GM18519 (cell line): Measurements from ENCODE around the gene TECPR1.
"Not testable (repeated sequence)": the region's sequence is repeated elsewhere in the genome, so short reads cannot be mapped to it uniquely, and the experiment has no call there.

Experiments used
- ATAC-seq: cut with Tn5 transposase; IDR thresholded peaks from one replicate; pipeline ENCODE4 v1.9.1; 2021; ENCODE audit warnings: mild to moderate bottlenecking, moderate library complexity; ENCODE audit not compliant: unreplicated experiment, low FRiP score

Gene TECPR1

DNA sequence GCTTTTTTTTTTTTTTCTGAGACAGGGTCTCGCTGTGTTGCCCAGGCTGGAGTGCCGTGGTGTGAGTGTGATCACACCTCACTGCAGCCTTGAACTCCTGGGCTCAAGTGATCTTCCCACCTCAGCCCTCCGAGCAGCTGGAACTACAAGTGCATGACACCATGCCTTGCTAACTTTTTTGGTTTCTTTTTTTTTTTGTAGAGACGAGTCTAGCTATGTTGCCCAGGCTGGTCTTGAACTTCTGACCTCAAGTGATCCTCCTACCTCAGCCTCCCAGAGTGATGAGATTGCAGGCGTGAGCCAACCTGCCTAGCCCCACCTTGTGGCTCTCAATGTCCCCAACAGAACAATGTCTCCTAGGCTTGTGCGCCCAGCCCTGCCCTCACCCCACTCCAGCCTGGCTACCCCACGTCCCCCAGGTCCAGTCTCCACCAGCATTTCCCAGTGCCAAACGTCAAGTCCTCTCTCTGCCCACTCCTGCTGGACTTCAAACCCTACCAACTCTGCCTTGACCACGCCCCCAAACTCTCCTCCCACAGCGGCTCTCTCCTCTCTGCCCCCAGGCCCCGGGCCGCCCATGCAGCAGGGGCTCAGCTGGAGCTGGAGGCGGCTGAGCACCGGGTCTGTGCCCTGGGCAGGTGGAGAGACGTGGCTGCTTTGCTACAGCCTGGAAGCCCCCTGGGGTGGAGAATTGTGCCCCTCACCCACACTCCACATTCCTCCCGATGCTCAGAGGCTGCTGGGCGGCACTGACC lies 21.9 kb downstream of the TECPR1 start:
- no peak for ATAC-seq

DNA sequence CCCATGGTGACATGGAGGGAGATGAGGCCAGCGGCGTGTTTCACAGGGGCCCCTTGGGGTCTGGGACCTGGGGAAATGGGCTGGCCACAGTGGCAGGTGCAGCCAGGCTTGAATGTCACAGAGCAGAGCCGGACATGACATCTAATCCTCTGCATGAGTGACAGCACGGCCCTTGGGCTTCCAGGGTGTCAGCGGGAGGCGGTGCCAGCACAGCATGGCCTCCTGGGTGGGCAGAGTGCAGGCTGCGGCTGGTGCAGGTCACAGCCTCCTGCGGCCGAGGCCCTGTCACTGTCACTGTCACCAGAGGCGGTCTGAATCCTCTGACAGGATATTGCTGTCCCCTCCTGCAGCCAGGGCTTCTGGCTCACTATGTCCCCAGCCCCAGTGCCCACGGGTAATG lies 22.6 kb downstream of the TECPR1 start:
- no peak for ATAC-seq

DNA sequence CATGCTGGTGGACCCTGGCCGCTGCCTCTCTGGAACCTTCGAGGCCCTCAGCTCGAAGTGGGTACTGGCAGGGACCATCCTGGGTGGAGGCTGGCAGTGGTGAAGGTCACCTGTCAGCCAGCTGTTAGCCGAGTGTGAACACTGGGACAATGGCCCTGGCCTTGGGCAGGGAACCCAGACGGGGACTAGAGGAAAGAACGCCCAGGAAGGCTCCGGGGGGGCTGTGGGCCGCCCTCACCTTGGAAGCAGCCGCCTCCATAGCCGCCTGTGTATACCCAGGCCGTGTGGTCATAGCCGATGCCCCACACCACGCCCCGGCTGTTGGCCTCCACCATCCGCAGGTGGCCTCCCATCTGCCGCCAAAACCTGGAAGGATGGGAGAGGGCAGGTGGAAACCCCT lies 23.2 kb downstream of the TECPR1 start:
- no peak for ATAC-seq

DNA sequence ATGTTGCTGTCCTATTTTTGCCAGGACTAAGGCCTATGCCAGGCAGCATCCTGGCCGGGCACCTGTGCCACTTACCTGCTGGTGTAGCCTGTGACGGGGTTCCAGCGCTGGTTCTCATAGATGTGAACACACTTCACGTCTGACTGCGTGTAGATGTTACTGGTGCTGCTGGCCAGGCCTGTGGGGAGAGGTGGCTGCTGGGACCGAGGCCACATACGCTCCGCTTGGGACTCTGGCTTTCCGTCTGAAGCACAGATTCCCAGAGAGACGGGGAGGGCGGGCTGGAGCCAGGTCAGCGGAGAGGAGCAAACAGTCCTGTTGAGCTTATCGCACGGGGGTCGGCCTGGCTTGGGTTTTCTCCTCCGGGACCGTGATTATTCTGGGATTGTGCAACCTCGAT lies 24.1 kb downstream of the TECPR1 start:
- ATAC-seq, result no peak

DNA sequence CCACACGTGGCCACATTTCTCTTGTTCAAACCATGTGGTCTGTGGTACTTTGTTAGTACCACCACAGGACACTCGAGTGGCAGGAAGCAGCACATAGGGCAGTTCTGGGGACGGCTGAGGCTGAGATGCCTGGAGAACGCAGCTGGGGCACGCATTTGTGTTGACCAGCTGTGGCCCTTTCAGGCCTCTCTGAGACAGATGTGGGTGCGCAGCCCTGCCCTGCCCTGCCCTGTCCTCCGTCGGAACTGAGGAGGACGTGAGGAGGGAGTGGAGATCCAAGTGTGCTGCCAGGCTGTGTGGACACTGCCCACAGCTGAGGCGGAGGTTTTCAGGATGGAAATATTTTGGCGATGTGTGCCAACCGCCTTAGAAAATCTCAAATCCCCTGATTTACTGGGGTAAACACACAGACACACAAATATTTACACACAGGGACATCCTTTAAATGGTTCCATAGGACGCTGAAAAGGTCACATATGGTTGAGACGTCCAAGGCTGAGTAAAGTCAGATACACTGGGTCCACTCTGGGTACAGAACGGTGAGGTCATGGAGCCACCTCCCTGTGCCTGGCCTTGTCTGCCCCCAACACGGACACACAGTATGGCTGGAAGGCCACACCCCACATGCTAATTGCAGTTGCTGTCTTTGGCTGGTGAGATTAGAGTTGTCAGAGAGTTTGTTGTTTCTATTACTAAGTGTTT lies 26.0 kb downstream of the TECPR1 start:
- no peak for ATAC-seq

DNA sequence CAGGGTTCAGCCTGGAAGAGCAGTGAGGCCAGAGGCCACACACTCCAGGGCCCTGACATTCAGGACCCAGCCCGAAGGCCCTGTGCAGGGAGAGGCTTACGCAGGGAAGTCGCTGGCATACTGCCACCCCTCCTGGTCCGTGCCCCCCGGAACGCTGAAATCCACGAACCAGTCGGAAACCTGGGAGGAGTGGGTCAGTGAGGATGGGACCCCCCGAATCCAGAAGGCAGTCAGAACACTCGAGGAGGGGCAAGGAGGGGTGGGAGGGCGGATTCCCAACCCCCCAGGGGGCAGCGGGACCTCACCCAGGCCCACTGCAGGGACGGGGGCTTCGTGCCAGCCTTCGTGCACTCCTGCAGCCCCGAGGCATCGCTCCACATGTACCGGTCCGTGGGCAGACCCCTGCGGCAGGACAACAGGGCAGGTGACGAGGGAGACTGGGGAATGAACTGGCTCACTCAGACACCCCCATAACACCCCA lies 27.3 kb downstream of the TECPR1 start:
- ATAC-seq, result no peak

DNA sequence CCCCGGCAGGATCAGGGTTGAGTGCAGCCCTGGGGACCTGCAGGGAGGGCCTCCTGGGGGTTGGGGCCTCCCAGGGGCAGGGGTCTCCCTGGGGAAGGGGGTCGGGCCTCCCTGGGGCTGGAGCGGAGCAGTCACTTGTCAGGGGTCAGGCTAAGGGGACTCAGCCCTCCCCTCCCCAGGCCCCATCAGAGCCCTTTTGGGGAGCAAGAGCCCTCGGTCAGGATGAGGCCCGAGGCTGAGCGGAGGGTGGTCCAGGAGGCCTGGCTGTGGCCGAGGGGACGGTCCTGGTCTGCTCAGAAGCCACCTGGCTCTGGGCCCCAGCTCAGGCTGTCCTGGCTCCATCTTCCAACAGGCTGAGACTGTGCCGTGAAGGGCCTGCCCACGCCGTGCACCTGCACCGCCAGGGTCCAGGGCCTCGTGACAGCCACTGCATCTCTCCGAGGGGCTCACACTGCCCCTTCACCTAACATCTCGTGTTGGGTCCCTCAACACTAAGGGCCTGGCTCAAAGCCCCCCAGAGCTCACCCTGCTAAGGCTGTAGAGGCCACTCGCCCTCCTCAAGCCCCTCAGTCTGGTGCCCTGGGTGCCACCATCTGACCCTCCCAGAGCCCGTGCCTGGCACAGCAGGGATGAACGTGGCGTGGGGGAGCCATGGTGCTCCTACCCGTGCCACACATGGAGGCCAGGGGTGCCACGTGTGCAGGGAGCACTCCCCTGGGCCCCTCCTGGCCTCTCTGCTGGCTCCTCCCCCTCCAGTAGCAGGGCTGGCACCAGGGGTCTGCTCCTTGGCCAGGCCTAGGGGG lies 27.9 kb downstream of the TECPR1 start:
- ATAC-seq, result no peak

DNA sequence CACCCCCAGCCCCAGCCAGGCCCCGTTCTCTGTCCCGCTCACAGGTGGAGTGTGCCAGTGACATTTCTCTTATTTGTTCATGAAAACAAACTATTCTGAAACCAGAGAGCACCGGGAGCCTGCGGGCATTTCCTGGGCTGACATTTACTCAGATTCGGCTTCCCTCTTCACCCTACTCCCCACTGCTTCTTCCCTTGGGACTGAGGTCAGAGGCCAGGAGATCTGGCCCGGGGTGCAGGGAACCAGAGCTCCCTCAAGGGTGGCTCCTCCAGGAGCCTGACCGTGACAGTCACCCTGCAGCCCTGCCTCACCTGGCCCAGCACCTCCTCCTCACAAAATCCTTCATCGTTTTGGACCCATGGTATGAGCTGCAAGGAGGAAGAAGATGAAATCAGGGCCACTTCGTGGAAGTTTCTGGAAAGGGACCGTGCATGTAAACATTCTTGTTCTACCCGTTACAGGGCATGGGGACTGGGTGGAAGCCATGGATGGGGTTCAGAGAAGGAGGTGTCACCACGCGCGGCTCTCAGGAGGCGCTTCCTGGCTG lies 28.6 kb downstream of the TECPR1 start:
- ATAC-seq, result no peak

DNA sequence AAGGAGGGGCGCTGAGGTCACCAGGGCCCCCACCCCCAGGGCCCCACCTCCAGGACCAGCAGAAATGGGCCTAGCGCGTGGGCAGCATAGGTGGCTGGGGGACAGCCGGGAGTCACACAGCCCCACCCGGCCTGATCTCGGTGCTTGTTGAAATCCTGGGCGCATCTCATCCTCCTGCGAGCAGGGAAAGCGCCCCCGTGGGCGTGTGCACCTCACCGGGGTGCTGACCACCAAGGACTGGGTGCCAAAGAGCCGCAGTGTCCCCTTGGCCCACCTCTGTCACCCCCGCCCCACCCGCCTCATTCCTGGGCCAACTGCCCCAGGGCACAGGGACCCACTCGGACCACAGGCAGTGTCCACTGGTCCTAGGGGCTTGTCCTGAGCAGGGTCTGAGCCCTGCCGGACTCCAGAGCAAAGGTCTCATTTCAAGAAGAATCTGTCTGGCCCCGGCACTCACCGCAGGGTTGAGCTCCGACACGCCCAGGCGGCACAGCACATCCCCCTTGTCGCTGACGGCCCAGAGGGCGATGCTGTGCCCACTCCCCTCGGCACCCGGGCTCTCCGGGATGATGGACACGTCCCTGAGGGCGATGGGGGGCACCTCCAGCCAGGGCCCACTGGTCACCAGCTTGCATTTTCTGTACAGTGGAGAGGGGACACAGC lies 29.4 kb downstream of the TECPR1 start:
- no peak for ATAC-seq

DNA sequence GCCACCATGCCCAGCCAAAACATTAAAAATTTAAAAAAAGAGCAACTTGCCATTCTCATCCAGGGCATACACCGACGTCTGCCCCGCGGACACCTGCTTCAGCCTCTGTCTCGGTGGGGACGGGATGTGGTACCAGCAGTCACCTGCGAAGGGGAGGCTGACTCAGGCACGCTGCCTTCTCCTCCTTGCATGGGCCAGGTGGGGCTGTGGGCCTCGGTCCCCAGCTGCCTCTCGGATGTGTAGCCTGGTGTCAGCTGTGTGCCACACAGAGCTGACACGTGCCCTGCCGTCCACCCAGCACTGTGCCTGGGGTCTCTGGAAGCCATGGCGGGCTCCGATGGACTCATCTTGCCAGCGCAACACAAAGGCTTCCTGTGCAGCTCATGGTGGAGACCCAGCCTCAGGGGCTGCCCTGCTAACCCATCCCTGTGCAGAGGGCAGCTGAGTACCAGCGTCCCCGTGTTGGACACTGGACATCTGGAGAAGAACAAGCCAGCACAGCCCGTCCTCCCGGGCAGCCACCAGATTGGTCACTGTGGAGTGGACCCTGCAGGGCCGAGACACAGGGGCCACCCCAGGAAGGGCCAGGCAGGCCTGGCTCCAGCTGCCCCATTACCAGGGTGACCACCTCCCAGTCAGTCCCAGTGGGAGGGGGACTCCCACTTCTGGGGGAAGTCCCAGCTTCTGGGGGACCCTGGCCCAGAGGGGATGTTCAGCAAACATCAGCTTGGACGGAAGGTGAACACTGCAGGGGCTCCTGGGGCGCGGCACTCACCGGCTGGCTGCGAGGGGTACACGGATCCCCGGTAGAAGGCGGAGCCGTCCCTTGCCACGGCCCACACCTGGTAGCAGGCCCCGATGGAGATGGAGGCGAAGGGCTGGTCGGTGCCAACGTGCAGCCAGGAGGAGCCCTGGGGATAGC lies 30.2 kb downstream of the TECPR1 start:
- ATAC-seq, result no peak

DNA sequence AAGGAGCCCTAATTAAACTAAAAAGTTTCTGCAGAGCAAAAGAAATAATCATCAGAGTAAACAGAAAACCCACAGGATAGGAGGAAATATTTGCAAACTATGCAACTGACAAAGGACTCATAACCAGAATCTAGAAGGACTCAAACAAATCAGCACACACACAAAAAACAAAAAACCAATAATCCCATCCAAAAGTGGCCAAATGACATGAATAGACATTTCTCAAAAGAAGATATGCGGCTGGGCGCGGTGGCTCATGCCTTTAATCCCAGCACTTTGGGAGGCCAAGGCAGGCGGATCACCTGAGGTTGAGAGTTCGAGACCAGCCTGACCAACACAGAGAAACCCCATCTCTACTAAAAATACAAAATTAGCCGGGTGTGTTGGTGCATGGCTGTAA lies 32.6 kb downstream of the TECPR1 start:
- ATAC-seq, result not testable (repeated sequence)

DNA sequence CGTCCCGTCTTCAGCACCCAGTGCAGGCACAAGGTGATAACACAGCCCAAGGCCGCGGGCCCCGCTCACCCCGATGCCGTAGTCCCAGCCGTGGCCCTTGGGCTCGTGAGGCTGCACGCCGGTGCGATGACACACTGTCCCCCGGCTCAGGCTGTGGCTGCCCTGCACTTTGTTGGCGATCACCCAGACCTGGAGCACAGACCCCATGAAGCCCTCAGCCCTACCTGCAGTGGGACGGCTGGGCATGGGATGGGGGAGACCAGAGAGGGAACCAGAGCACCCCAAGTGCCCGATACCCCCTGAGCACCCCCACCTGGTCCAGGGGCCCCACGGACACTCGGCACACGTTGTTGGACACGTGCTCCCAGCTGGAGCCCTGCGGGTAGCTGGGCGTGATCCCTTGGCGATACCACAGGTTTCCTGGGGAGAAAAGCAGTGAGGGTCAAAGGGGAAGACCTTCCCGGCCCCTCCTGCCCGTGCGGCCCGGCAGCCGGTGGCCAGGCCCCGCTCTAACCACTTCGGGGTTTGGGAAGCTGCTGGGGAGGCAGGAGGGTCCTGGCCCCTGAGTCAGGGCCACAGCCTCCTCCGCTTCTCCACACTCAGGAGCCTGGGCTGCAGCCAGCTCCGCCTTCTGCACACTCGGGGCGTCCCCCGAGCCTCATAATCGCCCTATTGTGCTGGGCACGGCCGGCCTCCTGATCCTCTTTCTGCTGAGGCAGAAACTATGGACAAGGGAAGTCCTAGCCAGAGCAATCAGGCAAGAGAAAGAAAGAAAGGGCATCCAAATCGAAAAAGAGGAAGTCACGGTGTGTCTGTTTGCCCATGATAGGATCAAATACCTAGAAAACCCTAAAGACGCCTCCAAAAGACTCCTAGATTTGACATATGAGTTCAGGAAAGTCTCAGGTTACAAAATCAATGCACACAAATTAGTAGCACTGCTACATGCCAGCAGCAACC lies 34.1 kb downstream of the TECPR1 start:
- no peak for ATAC-seq

DNA sequence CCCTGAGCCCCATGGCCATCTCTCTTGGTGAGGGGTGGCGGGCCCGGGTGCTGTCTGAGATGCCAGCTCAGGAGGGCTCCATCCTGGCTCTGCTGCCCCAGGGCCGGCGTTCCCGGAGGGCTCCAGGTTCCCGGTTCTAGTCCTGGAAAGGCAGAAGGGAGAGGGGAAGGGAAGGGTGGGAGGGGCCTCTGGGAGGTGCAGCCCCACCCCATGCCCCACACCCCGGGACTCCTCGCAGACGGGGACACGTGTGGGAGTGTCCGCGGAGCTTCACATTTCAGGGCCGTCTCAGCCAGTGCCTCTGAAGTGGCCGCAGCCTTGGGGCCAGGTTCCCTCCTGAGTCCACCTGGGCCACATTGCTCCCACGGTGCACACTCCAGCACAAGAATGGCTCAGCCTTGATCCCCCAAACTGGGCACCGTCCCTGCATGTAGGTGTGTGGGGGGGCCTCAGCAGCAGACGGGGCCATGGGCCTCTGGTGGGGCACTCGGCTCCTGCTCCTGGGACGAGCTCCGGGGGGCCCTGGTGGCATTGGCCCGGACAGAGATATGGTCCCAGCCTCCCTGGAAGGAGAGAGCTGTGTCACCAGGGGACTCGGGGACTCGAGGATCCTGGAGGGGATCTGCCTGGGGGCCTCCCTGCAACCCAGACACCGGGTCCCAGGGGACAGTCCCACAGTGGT lies 35.0 kb downstream of the TECPR1 start:
- no peak for ATAC-seq

DNA sequence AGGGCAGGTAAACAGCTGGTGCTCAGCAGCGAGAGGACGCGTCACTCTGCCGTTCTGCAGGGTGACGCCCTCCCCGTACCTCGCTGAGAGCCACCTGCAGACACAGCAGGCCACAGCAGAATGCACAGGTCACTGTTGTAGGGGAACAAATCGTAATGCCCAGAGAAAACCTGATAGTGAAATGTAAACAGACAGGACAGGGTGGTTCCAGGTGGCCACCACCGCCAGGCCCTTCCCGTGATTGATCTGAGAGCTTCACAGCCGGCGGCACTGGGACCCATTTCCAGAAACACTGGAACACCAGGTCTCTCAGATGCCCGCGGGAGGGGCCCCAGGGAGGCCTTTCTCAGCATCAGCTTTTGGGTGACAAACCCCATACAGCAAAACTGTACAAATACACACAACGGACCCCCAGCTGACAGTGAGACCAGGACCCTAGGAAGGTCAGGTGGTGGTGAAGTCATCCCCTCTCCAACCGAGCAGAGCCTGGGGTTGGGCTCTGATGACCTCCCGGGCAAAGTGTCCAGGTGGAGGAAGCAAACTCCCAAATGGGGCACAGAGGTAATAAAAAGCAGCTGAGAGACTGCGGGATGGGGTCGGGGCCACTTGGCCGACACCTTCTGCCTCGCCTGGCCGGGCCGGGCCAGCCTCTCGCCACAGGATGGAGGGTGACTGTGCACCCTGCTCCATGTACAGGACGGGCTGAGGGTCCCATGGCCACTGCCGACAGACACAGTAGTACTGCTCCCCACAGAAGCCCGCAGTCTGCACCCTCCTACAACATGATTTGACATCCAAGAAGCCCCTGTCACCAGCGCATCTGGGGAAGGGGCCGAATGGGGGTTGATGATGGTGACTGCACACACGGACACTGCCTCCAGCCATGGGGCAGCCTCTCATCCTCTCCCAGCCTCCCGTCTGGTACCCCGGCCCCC lies 36.2 kb downstream of the TECPR1 start:
- no peak for ATAC-seq

DNA sequence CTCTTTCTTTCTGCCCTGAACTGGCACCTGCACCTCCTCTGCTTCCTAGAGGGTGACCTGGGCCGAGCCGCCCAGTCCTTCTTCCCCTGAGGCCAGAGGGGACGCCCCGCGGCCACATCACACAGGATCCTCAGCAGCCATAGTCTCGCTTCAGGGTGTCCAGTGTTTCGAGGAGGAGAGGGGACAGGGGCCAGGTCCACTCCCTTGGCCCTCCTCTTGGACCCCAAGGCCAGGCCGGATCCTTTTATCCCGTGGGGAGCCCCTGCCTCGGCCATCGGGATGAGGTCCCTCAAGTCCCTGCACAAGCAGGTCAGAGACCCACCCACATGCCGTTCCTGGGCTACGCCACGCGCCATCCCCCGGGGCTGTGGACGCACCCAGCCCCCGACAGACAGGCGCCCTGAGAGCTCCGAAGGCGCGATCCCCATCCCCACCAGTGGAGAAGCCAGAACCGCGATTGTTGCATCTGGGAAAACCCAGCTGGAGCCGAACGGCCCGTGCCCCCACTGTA lies 37.2 kb downstream of the TECPR1 start:
- no peak for ATAC-seq
